Activated CD4-positive, alpha-beta T cell treated with anti-CD3 and anti-CD28 coated beads, Interleukin-10, Interleukin-2, amounts not matched to agents 100 ng/mL and 50 ng/mL, durations not matched to agents 16 hours and 8 hours (primary cell): Measurements from ENCODE around the gene FGGY.
"Not testable (repeated sequence)": the region's sequence is repeated elsewhere in the genome, so short reads cannot be mapped to it uniquely, and the experiment has no call there.

Source experiments
- DNase-seq: peaks from one replicate; pipeline ENCODE4 v3.0.0-alpha.2; 2020

FGGY gene

GRCh38 chr1:59556802-59557548 is 260.1 kb downstream of the FGGY start:
- DNase-seq, result no peak

- DNase-seq, result no peak
Measured at GRCh38 chr1:59557549-59557885, 260.6 kb downstream of the FGGY start.

- not testable (repeated sequence) for DNase-seq
Measured at GRCh38 chr1:59558580-59558979, 261.7 kb downstream of the FGGY start.

GRCh38 chr1:59560807-59561450 is 264.0 kb downstream of the FGGY start:
- no peak for DNase-seq

GRCh38 chr1:59561796-59562195 is 264.9 kb downstream of the FGGY start:
- no peak for DNase-seq

- no peak for DNase-seq
Measured at GRCh38 chr1:59564192-59564891, 267.4 kb downstream of the FGGY start.

- DNase-seq, result no peak
Measured at GRCh38 chr1:59565611-59566410, 268.9 kb downstream of the FGGY start.

GRCh38 chr1:59568158-59568935 is 271.5 kb downstream of the FGGY start:
- DNase-seq, result no peak

GRCh38 chr1:59569198-59569597 is 272.3 kb downstream of the FGGY start:
- DNase-seq, result no peak

- DNase-seq, result peak; percentile 49
Measured at GRCh38 chr1:59570524-59570923, 273.6 kb downstream of the FGGY start.

GRCh38 chr1:59574085-59574484 is 277.2 kb downstream of the FGGY start:
- no peak for DNase-seq

GRCh38 chr1:59577774-59578173 is 280.9 kb downstream of the FGGY start:
- no peak for DNase-seq

GRCh38 chr1:59579222-59579621 is 282.3 kb downstream of the FGGY start:
- DNase-seq, result no peak

- DNase-seq, result no peak
Measured at GRCh38 chr1:59580257-59580656, 283.4 kb downstream of the FGGY start.

- not testable (repeated sequence) for DNase-seq
Measured at GRCh38 chr1:59592410-59592809, 295.5 kb downstream of the FGGY start.

- no peak for DNase-seq
Measured at GRCh38 chr1:59592924-59593323, 296.0 kb downstream of the FGGY start.

- no peak for DNase-seq
Measured at GRCh38 chr1:59593798-59594790, 297.2 kb downstream of the FGGY start.

- no peak for DNase-seq
Measured at GRCh38 chr1:59595774-59596173, 298.9 kb downstream of the FGGY start.

- DNase-seq, result no peak
Measured at GRCh38 chr1:59596432-59596831, 299.5 kb downstream of the FGGY start.

- DNase-seq, result no peak
Measured at GRCh38 chr1:59596956-59597355, 300.1 kb downstream of the FGGY start.
